SK-N-SH (cell line): ENCODE results near the gene P2RX5. TPM values are rescaled to one million over a fixed set of nuclear protein-coding genes. Genes with fewer than 3 reads are reported as not detected.

Experiments used
- CTCF ChIA-PET: fragments of 300-600, 350-600 bp; formaldehyde crosslinking; extraction: SDS; loops from one replicate; lab custom pipeline; 2021; lab: Yijun Ruan, JAX
- POLR2A ChIA-PET: fragments of 350-600 bp; sonication (Branson Sonifier 250); formaldehyde crosslinking; extraction: SDS; loops from one replicate; lab custom pipeline; 2020; ENCODE audit warnings: antibody characterized with exemption, inconsistent platforms; lab: Yijun Ruan, JAX
- DNase-seq: peaks from one replicate; pipeline ENCODE4 v3.0.0; 2012
- H2AFZ ChIP-seq: fragments of 200-600 bp; sonication (generic); 2 replicates; pipeline ENCODE4 v1.8.1; 2016; ENCODE audit warnings: antibody characterized with exemption, mild to moderate bottlenecking, low read depth
- H3F3A ChIP-seq: fragments of 200-600 bp; sonication (generic); replicated peaks from 2 replicates; pipeline ENCODE3; 2016; ENCODE audit warnings: antibody characterized with exemption, mild to moderate bottlenecking; ENCODE audit not compliant: insufficient read depth
- H3K27ac ChIP-seq, 2 experiments: fragments of 200-500 bp in 1 of 2; fragments of 200-600 bp in 1 of 2; sonication (Bioruptor generic) in 1 of 2; sonication (generic), shearing (Covaris generic) in 1 of 2; 2 replicates each; pipeline versions ENCODE4 v1.5.1 to v1.6.1; 2014 to 2016; ENCODE audit warnings: low read depth in 2 of 2, inconsistent platforms in 1 of 2, low read length in 1 of 2, mild to moderate bottlenecking in 1 of 2, mixed read lengths in 1 of 2
- H3K27me3 ChIP-seq: fragments of 200-600 bp; sonication (generic), shearing (Covaris generic); 2 replicates; pipeline ENCODE4 v1.6.1; 2016; ENCODE audit warnings: mixed run types; ENCODE audit not compliant: insufficient read depth
- H3K36me3 ChIP-seq, 2 experiments: fragments of 200-500 bp in 1 of 2; fragments of 200-600 bp in 1 of 2; sonication (Bioruptor generic) in 1 of 2; sonication (generic) in 1 of 2; replicated peaks in 1 of 2; 2 replicates each; pipeline versions ENCODE3 to v1.5.1; 2014 to 2016; ENCODE audit warnings: low read length in 1 of 2, mild to moderate bottlenecking in 1 of 2; ENCODE audit not compliant: insufficient read depth in 2 of 2, control insufficient read depth in 1 of 2
- H3K4me1 ChIP-seq, 2 experiments: fragments of 200-500 bp in 1 of 2; fragments of 200-600 bp in 1 of 2; sonication (Bioruptor generic) in 1 of 2; sonication (generic), shearing (Covaris generic) in 1 of 2; 2 replicates each; pipeline versions ENCODE4 v1.5.1 to v1.6.1; 2014 to 2016; ENCODE audit warnings: low read depth in 1 of 2, low read length in 1 of 2, mixed run types in 1 of 2; ENCODE audit not compliant: insufficient read depth in 2 of 2, control insufficient read depth in 1 of 2
- H3K4me2 ChIP-seq: fragments of 200-600 bp; sonication (generic), shearing (Covaris generic); 2 replicates; pipeline ENCODE4 v1.6.1; 2017; ENCODE audit warnings: mixed run types
- H3K4me3 ChIP-seq, 2 experiments: fragments of 200-500 bp in 1 of 2; fragments of 200-600 bp in 1 of 2; sonication (Bioruptor generic) in 1 of 2; sonication (generic), shearing (Covaris generic) in 1 of 2; 2 replicates each; pipeline versions ENCODE4 v1.5.1 to v1.8.1; 2014 to 2016; ENCODE audit warnings: low read depth in 2 of 2, inconsistent platforms in 1 of 2, low read length in 1 of 2, mild to moderate bottlenecking in 1 of 2, mixed read lengths in 1 of 2, moderate library complexity in 1 of 2
- H3K79me2 ChIP-seq: fragments of 200-600 bp; sonication (generic); 2 replicates; pipeline ENCODE4 v1.8.1; 2017; ENCODE audit warnings: mild to moderate bottlenecking; ENCODE audit not compliant: insufficient read depth
- H3K9ac ChIP-seq: fragments of 200-600 bp; sonication (generic); 2 replicates; pipeline ENCODE4 v1.6.1; 2017; ENCODE audit warnings: mixed run types
- H3K9me2 ChIP-seq: fragments of 200-600 bp; sonication (generic); 2 replicates; pipeline ENCODE4 v1.6.1; 2017; ENCODE audit warnings: mixed run types
- H3K9me3 ChIP-seq: fragments of 200-600 bp; sonication (generic); 2 replicates; pipeline ENCODE4 v1.6.1; 2017; ENCODE audit warnings: mixed run types, mild to moderate bottlenecking, moderate library complexity
- H4K20me1 ChIP-seq: fragments of 200-600 bp; sonication (generic); 2 replicates; pipeline ENCODE4 v1.6.1; 2017; ENCODE audit warnings: mild to moderate bottlenecking, mixed run types; ENCODE audit not compliant: insufficient read depth
- CHD2 ChIP-seq: fragments of 150-350 bp; IDR thresholded peaks from 2 replicates; pipeline ENCODE4 v1.6.1; 2018; ENCODE audit warnings: low read length; ENCODE audit not compliant: partially characterized antibody
- ELF1 ChIP-seq: IDR thresholded peaks from 2 replicates; pipeline ENCODE4 v1.4.0; 2012
- EP300 ChIP-seq, 2 experiments: IDR thresholded peaks; 2 replicates each; pipeline versions ENCODE4 v1.4.0 to v1.6.1; 2012; ENCODE audit warnings: borderline replicate concordance in 1 of 2, low read depth in 1 of 2, low read length in 1 of 2
- EZH2phosphoT487 ChIP-seq: fragments of 200-600 bp; sonication (generic); IDR thresholded peaks from 2 replicates; pipeline ENCODE4 v1.6.1; 2017; ENCODE audit warnings: low read depth, mixed run types, mild to moderate bottlenecking, antibody characterized with exemption, moderate library complexity, borderline replicate concordance
- FOSL2 ChIP-seq: IDR thresholded peaks from 2 replicates; pipeline ENCODE4 v1.4.0; 2012; ENCODE audit warnings: low read depth, mild to moderate bottlenecking, moderate library complexity, borderline replicate concordance
- FOXJ3 ChIP-seq: sonication (generic); formaldehyde crosslinking; IDR thresholded peaks from 2 replicates; pipeline ENCODE4 v1.5.1; 2020; ENCODE audit warnings: mild to moderate bottlenecking, missing genetic modification reagents
- FOXM1 ChIP-seq: IDR thresholded peaks from 2 replicates; pipeline ENCODE4 v1.4.0; 2012; ENCODE audit warnings: low read depth, mild to moderate bottlenecking
- MEF2A ChIP-seq: IDR thresholded peaks from 2 replicates; pipeline ENCODE4 v1.4.0; 2012; ENCODE audit warnings: low read depth, borderline replicate concordance
- MXI1 ChIP-seq: IDR thresholded peaks from 2 replicates; pipeline ENCODE4 v1.6.1; 2012; ENCODE audit warnings: mild to moderate bottlenecking, low read depth, low read length, improper control_type of control experiment
- NFIC ChIP-seq: IDR thresholded peaks from 2 replicates; pipeline ENCODE4 v1.4.0; 2012; ENCODE audit warnings: borderline replicate concordance
- NRF1 ChIP-seq: IDR thresholded peaks from 2 replicates; pipeline ENCODE4 v1.6.1; 2012; ENCODE audit warnings: low read depth, mild to moderate bottlenecking, low read length
- RAD21 ChIP-seq: IDR thresholded peaks from 2 replicates; pipeline ENCODE4 v1.6.1; 2012; ENCODE audit warnings: mild to moderate bottlenecking, low read length
- RCOR1 ChIP-seq: fragments of 150-350 bp; IDR thresholded peaks from 2 replicates; pipeline ENCODE4 v1.6.1; 2017; ENCODE audit warnings: antibody characterized with exemption, low read length
- RXRA ChIP-seq: IDR thresholded peaks from 2 replicates; pipeline ENCODE4 v1.4.0; 2012; ENCODE audit warnings: low read depth, mild to moderate bottlenecking, borderline replicate concordance
- SMC3 ChIP-seq: IDR thresholded peaks from 2 replicates; pipeline ENCODE4 v1.6.1; 2012; ENCODE audit warnings: low read depth, low read length, improper control_type of control experiment
- TAF1 ChIP-seq: IDR thresholded peaks from 2 replicates; pipeline ENCODE4 v1.6.1; 2012; ENCODE audit warnings: low read depth, mild to moderate bottlenecking, low read length, moderate library complexity, borderline replicate concordance
- WGBS: methylation state at CpG from one replicate; pipeline ENCODE4 v1.1.6; 2017; ENCODE audit warnings: low lambda C conversion rate; 5-methylcytosine and 5-hydroxymethylcytosine counted together
- polyA plus RNA-seq, 3 experiments: library from polyadenylated mRNA; depleted of rRNA; stranded (reverse); fragments of >200 nt; gene quantifications; 2 replicates each; pipeline ENCODE4 v1.2.3, GENCODE V29; 2012
- TF ChIP-seq, protein P1 (sequence below): fragments of 150-350 bp; IDR thresholded peaks from 2 replicates; pipeline ENCODE4 v1.6.1; 2016; ENCODE audit warnings: mild to moderate bottlenecking, low read depth, low read length
- TF ChIP-seq, protein P2 (sequence below): fragments of 200-600 bp; sonication (generic); IDR thresholded peaks from 2 replicates; pipeline ENCODE4 v1.6.1; 2017; ENCODE audit warnings: antibody characterized with exemption, mild to moderate bottlenecking, moderate library complexity
- TF ChIP-seq, protein P3 (sequence below): IDR thresholded peaks from 2 replicates; pipeline ENCODE4 v1.4.0; 2012; ENCODE audit warnings: low read depth

Gene P2RX5
- polyA plus RNA-seq, 1 of the 3 experiments (the other 2 are of a cell fraction): 0.97 TPM

DNA sequence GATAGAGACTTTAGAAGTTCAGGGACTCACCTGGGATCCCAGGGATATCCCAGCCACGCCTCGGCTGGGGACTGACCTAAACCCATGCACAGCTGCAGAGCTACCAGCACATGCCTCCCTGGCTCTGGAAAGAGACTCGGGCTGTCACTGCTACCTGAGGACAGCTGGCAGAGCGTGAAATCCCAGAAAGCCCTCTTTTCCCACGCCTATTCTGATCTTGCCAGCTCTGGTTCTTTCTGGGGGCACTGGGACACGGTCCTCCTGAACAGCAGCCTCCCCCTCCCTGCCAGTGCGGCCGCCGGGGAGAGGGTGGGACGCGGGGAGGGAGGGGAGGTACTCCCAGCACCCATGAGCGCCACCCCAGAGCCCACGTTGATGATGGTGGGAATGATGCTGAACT is 10.8 kb downstream of the P2RX5 start (continued):
- TF ChIP-seq, protein P1, sequence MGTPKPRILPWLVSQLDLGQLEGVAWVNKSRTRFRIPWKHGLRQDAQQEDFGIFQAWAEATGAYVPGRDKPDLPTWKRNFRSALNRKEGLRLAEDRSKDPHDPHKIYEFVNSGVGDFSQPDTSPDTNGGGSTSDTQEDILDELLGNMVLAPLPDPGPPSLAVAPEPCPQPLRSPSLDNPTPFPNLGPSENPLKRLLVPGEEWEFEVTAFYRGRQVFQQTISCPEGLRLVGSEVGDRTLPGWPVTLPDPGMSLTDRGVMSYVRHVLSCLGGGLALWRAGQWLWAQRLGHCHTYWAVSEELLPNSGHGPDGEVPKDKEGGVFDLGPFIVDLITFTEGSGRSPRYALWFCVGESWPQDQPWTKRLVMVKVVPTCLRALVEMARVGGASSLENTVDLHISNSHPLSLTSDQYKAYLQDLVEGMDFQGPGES: no peak
- no peak for TF ChIP-seq EP300 (IDR thresholded peaks at IDR 0.05; ENCODE audit: borderline replicate concordance in 1 of 2, low read depth in 1 of 2, low read length in 1 of 2)
- no peak for TF ChIP-seq NRF1
- TF ChIP-seq MEF2A: no peak

DNA sequence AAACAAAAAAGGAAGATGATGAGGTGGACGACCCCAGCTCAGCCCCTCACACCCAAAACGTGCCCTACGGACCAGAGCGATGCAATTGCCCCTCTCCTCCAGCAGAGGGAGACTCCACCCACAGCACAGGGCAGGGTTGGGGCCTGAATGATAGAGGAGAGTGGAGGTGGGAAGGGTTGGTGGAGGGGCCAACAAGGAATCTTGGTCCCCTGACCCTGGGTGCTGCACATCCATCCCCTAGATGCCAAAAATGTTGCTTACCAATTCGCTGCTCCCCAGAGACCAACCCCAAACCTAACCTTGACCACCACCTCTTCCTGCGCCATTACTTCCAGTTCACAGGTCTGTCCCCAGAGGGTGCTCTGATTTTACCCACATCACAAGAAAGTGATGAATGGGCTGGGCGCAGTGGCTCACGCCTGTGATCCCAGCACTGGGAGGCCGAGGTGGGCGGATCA is 12.9 kb downstream of the P2RX5 start:
- POLR2A ChIA-PET: no interaction called here
- 40% methylated on average over 8 of the region's 10 CpGs for WGBS
- Histone ChIP-seq H3K36me3 (no peaks in the 10 kb centered on the region), H3K79me2 (no peaks in the 10 kb centered on the region), H3K9me2 (no peaks in the 10 kb centered on the region), H3K9me3 (no peaks in the 10 kb centered on the region), H4K20me1 (no peaks in the 10 kb centered on the region), H3K9ac (no peak overlapping the region), H3F3A (no peaks in the 10 kb centered on the region), H3K27ac (no peak overlapping the region)
- DNase-seq: peak; percentile 90
- CTCF ChIA-PET: interaction anchor here (0.6 to 2.3 kb wide), 20 partner anchors 8 to 1136 kb away, joined by 3 to 28 read pairs (median 4); partner anchors contain the start of genes EMC6, P2RX5 and TAX1BP3
- TF ChIP-seq ELF1 (no peak), MEF2A (no peak), TAF1 (no peak), MXI1 (no peak), RCOR1 (no peak), CHD2 (no peak), NRF1 (no peak), EP300 (IDR thresholded peaks at IDR 0.05; ENCODE audit: borderline replicate concordance in 1 of 2, low read depth in 1 of 2, low read length in 1 of 2) (no peak), RAD21 (peak; percentile 62), SMC3 (peak; percentile 38; the same call in 1 of the 2 replicates)
- TF ChIP-seq, protein P2, sequence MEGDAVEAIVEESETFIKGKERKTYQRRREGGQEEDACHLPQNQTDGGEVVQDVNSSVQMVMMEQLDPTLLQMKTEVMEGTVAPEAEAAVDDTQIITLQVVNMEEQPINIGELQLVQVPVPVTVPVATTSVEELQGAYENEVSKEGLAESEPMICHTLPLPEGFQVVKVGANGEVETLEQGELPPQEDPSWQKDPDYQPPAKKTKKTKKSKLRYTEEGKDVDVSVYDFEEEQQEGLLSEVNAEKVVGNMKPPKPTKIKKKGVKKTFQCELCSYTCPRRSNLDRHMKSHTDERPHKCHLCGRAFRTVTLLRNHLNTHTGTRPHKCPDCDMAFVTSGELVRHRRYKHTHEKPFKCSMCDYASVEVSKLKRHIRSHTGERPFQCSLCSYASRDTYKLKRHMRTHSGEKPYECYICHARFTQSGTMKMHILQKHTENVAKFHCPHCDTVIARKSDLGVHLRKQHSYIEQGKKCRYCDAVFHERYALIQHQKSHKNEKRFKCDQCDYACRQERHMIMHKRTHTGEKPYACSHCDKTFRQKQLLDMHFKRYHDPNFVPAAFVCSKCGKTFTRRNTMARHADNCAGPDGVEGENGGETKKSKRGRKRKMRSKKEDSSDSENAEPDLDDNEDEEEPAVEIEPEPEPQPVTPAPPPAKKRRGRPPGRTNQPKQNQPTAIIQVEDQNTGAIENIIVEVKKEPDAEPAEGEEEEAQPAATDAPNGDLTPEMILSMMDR: peak; percentile 90
- TF ChIP-seq, protein P3, sequence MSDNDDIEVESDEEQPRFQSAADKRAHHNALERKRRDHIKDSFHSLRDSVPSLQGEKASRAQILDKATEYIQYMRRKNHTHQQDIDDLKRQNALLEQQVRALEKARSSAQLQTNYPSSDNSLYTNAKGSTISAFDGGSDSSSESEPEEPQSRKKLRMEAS: no peak
- TF ChIP-seq, all 33 proteins: peak for 3
- no peak overlapping the region for H3K4me2 ChIP-seq
- H3K27me3 ChIP-seq: no peaks in the 10 kb centered on the region
- H3K4me1 ChIP-seq: no peaks in the 10 kb centered on the region
- H3K4me3 ChIP-seq: peak overlapping the region in 1 of 2 experiments; percentile 19; a peak in 1 of 4 replicates
- H2AFZ ChIP-seq: no peak overlapping the region

DNA sequence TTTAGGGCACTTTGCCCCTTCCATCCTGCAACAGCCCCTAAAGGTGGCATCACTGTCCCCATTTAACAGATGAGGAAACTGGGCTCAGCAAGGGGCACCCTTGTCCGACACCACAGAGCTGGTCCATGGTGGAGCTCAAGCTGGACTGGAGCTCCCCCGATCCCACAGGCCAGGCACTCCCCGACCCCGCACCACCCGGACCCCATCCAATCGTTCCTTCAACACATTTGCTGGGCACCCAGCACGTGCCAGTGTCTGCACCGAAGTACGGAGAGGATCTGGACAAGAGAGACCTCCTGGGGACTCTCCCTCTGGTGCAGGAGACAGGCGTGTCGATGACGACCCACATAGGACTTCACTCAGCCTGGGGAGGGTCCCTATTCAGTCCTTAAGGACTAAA is 13.9 kb downstream of the P2RX5 start:
- Histone ChIP-seq H3K4me3 (no peak overlapping the region), H3K27me3 (no peaks in the 10 kb centered on the region), H3K27ac (no peak overlapping the region), H3K9me3 (no peaks in the 10 kb centered on the region), H3K9ac (no peak overlapping the region), H3F3A (no peaks in the 10 kb centered on the region), H3K9me2 (no peaks in the 10 kb centered on the region), H2AFZ (no peak overlapping the region), H3K36me3 (no peaks in the 10 kb centered on the region), H3K4me2 (no peak overlapping the region), H3K4me1 (no peaks in the 10 kb centered on the region), H3K79me2 (no peaks in the 10 kb centered on the region), H4K20me1 (no peaks in the 10 kb centered on the region)
- TF ChIP-seq FOXJ3 (CRISPR knock-in tag) (no peak), EP300 (IDR thresholded peaks at IDR 0.05; ENCODE audit: borderline replicate concordance in 1 of 2, low read depth in 1 of 2, low read length in 1 of 2) (no peak), RAD21 (no peak), RXRA (no peak), EZH2phosphoT487 (no peak), NFIC (no peak), FOXM1 (no peak), FOSL2 (no peak)
- TF ChIP-seq, protein P3: no peak
- ChIA-PET POLR2A (no interaction called here), CTCF (interaction anchor here (0.7 to 1.9 kb wide), 6 partner anchors 8 to 41 kb away, joined by 3 to 28 read pairs (median 4); partner anchors contain the start of gene P2RX5)
- WGBS: 54% methylated on average over 7 of the region's 12 CpGs
- no peak for DNase-seq
